RWPE2 (cell line): Measurements from ENCODE around the gene MED15.

ENCODE experiments used
- ATAC-seq: fragments of 200-7000 bp; cut with Tn5 transposase; 3 replicates; pipeline ENCODE4 v1.9.1; 2021; ENCODE audit warnings: low read depth
- DNase-seq: peaks from one replicate; pipeline ENCODE4 v3.0.0-alpha.2; 2020; ENCODE audit warnings: low spot score
- H3K27ac ChIP-seq: fragments of 450-650 bp; 2 replicates; pipeline ENCODE4 v1.5.1; 2017; ENCODE audit warnings: mild to moderate bottlenecking; ENCODE audit not compliant: poor library complexity, severe bottlenecking
- H3K27me3 ChIP-seq: fragments of 250-450 bp; sonication (Bioruptor Pico); 2 replicates; pipeline ENCODE4 v1.5.1; 2021; ENCODE audit warnings: mild to moderate bottlenecking, moderate library complexity; ENCODE audit not compliant: insufficient read depth, poor library complexity, severe bottlenecking
- H3K36me3 ChIP-seq: fragments of 250-450 bp; sonication (Bioruptor Pico); 2 replicates; pipeline ENCODE4 v1.5.1; 2020; ENCODE audit warnings: low read depth, mild to moderate bottlenecking, moderate library complexity
- H3K4me1 ChIP-seq: fragments of 250-450 bp; sonication (Bioruptor Pico); 2 replicates; pipeline ENCODE4 v1.5.1; 2021; ENCODE audit warnings: mild to moderate bottlenecking, moderate library complexity; ENCODE audit not compliant: insufficient read depth, poor library complexity, severe bottlenecking
- H3K4me3 ChIP-seq: fragments of 250-450 bp; sonication (Bioruptor Pico); 2 replicates; pipeline ENCODE4 v1.5.1; 2021; ENCODE audit warnings: mild to moderate bottlenecking, moderate library complexity; ENCODE audit not compliant: severe bottlenecking
- H3K9me3 ChIP-seq: fragments of 250-450 bp; sonication (Bioruptor Pico); 2 replicates; pipeline ENCODE4 v1.5.1; 2021; ENCODE audit warnings: mild to moderate bottlenecking, moderate library complexity; ENCODE audit not compliant: severe bottlenecking
- CTCF ChIP-seq: fragments of 450-650 bp; IDR thresholded peaks from one replicate; pipeline ENCODE4 v1.5.1; 2017; ENCODE audit warnings: mild to moderate bottlenecking, moderate library complexity; ENCODE audit not compliant: poor library complexity, severe bottlenecking

Gene MED15

DNA sequence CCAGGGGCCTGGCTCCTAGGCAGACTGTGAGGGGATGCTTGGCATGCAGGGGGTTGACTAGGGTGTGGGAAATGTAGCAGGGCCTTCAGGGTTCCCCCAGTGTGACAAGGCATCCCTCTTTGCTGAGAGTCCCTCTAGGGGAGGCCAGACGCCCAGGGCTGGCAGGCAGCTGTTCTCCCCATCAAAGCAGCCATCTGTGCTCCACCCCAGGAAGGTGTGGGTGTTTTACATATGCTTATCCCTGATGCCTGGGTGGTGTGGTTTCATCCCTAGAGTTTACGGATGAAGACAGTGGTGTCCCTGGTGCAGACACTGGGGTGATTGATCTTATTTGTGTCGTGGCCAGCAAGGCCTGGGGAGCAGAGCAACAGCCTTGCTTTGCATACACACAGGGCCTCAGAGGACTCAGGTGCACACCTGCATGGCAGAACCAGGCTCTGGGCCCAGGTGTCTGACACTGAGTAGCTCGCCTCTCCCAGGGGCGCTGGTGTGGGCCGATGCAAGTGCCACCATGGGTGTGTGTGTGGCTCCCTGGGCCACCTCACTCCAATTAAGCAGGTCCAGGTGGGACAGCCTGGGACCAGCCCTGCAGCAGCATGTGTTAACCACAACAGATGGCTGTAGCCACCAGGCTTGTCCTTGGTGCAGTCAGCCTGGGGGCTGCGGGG lies 74.2 kb downstream of the MED15 start:
- Histone ChIP-seq H3K27me3 (no peaks in the 10 kb centered on the region), H3K4me1 (no peaks in the 10 kb centered on the region), H3K4me3 (no peak overlapping the region), H3K9me3 (no peaks in the 10 kb centered on the region), H3K27ac (no peak overlapping the region), H3K36me3 (peaks cover 86% of the 10 kb centered on the region)
- DNase-seq (peak; percentile 55), ATAC-seq (no peak)
- no peak for TF ChIP-seq CTCF

DNA sequence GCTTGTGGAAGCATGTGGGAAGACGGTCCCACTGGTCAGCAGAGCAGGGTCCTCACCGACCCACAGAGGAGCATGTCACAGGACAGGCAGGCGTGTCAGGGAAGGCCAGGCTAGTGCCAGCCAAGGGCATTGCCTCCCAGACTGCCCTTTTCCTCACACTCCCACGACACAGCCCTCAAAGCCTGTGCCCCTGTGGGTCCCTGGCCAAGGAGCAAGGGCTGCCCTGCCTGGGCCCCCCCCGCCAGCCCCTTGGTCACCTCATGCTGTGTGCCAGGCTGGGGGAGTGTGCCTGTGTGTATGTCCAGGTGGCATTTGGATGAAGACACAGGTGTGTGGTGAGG lies 74.7 kb downstream of the MED15 start:
- no peaks in the 10 kb centered on the region for H3K4me1 ChIP-seq
- H3K27me3 ChIP-seq, result no peaks in the 10 kb centered on the region
- H3K4me3 ChIP-seq, result no peak overlapping the region
- no peak overlapping the region for H3K27ac ChIP-seq
- no peaks in the 10 kb centered on the region for H3K9me3 ChIP-seq
- peaks cover 86% of the 10 kb centered on the region for H3K36me3 ChIP-seq
- ATAC-seq (no peak), DNase-seq (no peak)
- TF ChIP-seq CTCF, result no peak

GRCh38 chr22:20582520-20583361 lies 75.3 kb downstream of the MED15 start:
- no peak overlapping the region for H3K4me3 ChIP-seq
- no peak for TF ChIP-seq CTCF
- ATAC-seq, result no peak
- H3K27ac ChIP-seq, result no peak overlapping the region
- DNase-seq, result peak; percentile 53
- no peaks in the 10 kb centered on the region for H3K4me1 ChIP-seq
- no peaks in the 10 kb centered on the region for H3K27me3 ChIP-seq
- H3K36me3 ChIP-seq, result peaks cover 84% of the 10 kb centered on the region
- H3K9me3 ChIP-seq, result no peaks in the 10 kb centered on the region

DNA sequence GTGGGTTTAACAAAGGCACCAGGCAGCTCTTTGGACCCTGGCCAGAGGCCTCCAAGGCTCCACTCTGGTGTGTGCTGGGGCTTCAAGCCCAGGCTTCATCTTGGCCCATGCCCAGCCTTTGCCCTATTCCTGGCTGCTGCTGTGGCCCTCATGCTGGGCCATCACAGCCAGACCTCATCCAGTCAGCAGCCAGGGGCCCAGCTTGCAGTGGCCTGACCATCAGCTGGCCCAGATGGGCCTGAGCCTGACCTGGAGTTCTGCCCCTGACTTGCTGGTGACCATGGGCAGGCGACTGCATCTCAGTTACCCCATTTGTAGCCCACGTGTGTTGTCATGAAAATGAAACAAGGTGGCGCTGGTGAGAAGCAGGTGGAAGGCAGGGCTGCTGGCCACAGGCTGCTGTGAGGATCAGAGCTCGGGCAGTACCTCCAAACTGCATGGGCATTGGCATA lies 76.1 kb downstream of the MED15 start:
- Histone ChIP-seq H3K27me3 (no peaks in the 10 kb centered on the region), H3K27ac (no peak overlapping the region), H3K9me3 (no peaks in the 10 kb centered on the region), H3K4me3 (no peak overlapping the region), H3K36me3 (peaks cover 76% of the 10 kb centered on the region), H3K4me1 (no peaks in the 10 kb centered on the region)
- TF ChIP-seq CTCF, result peak; percentile 13
- peak; percentile 40 for DNase-seq
- ATAC-seq, result no peak
